GM21526 (cell line): ENCODE data around the gene FAM53A.
"Not testable (repeated sequence)": the region's sequence is repeated elsewhere in the genome, so short reads cannot be mapped to it uniquely, and the experiment has no call there.

Experiments
- ATAC-seq: cut with Tn5 transposase; IDR thresholded peaks from one replicate; pipeline ENCODE4 v1.9.1; 2021; ENCODE audit warnings: moderate library complexity; ENCODE audit not compliant: unreplicated experiment, low FRiP score

FAM53A gene

DNA sequence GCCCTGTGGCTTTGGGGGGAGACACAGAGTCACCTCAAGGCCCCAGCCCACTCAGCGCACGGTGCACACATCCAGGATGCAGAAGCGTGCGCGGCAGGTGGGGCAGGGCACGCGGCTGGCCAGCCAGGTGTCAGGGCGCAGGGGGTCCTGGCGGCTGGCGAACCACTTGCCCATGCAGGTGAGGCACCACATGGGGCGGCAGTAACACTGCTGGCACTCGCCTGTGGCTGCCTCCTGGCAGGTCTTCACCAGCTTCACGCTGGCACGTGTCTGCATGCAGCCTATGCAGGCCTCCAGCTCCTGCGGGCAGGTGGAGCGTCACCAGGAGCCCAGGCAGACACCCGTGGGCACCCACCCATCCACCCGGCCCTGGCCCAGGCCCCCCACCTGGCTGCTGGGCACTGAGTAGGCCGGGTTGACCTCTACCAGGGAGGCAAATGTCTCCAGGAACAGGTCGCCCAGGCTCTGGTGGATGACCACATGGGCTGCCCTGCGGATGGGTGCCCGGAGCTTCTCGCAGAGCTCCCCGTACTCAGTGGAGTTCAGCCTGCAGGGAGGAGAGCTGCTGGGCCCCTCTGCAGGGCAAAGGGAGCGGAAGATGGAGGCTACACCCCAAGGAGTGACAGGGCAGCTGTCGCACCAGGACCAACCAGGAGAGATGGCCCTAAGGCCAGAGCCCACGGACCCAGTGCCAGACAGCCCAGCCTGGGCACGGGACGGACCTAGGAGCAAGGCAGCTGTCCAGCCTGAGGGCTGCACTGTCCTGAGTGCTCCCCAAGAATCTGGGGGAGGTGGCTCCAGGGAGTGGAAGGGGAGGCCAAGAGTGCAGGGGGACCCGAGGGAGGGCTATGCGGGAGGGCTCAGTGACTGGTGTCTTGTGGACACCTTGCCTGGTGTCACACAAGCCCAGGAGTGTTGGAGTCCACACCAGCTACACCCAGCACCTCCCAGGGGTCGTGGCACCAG, 33.3 kb upstream of the FAM53A start:
- ATAC-seq, result no peak

DNA sequence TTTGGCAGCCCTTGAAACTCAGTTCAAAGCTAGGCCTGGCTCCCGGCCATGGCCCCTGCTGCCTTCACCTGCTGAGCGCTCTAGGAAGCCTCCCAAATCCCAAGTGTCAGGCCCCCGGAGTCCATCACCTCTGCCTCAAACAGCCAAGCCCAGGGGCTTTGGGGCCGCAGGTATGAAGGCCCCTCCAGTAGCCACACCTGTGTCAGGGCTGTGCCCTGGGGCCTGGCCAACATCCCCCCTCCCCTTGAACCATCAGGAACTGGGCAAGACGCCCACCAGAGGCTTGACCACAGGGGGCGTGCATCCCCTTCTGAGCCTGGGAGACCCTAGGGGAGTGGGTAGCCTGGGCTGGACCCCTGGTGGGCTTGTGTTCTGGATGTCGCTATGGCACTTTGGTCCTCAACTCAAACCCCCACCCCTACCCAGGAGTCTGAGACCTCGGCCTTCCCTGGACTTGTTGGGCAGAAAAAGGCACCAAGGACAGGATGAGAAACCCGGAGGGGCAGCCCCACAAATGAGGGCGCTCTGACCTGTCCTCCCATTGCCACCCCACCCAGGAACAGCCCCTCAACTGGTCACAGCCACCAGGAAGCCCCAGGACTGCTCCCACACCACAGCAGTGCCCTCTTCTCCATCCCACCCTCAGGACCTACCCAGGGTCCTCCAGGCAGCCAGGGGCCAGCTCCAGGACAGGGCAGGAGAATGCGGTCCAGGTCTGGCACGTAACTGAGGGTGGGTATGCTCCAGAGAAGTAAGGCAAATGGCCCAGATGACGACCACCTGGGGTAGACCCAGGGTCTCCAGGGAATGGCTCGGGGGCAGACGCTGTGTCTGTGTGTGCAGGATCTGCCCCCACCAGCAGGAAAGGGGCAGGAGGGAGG, 32.2 kb upstream of the FAM53A start:
- ATAC-seq, result no peak

DNA sequence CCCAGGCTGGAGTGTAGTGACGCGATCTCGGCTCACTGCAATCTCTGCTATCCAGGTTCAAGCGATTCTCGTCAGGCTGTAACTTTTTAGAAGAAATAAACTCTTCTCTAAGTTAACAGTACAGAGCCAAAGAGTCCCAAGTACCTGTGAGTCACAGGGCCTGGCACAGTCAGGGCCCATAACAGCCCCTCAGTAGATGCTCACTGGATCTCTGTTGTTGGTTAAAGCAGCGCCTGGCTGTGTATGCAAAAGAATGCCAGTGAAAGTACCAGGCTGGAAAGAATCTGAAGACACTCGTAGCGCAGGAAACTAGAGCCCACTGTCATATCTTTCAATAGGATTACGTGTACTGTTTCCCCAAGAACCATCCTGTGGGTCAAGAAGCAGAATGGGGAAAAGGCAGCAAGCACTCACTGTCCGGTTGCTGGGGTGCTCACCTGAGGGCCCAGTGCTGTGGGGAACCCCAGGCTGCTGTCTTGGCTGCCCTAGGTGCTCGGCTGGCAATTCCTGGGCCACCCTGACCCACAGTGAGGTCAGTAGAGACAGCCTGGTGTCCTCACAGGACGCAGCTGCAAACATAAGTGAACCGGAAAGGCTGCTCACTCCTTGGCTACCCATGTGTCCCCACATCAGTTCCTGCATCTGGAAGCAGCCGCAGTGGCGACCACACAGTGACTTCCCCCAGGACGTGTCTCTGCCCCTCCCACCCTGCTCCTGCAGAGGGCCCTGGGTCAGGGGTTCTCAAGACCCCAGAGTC, 31.1 kb upstream of the FAM53A start:
- no peak for ATAC-seq

DNA sequence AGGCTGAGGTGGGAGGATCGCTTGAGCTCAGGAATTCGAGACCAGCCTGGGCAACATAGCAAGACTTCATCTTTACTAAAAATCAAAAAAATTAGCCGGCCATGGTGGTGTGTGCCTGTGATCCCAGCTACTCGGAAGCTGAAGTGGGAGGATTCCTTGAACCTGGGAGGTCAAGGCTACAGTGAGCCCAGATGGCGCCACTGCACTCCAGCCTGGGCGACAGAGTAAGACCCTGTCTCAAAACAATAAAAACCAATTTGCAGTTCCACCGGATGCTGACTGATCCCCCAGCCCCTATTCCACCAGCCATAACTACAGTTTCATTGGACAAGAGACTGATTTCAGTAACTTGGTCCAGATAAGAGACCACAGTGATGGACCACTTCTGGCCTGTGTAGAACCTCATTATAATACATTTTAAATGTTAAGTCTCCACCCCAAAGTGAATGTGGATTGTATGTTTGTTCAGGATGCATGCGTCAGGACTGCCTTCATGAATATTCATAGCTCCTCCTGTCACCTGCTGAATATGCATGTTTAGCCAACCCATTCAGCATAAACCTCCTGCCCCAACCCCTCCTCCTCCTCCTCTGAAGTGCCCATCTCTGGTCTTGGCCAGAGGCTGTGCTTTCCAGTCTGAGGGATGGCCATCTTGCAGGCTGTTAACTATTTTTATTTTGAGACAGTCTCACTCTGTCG, 30.3 kb upstream of the FAM53A start:
- ATAC-seq, result no peak

DNA sequence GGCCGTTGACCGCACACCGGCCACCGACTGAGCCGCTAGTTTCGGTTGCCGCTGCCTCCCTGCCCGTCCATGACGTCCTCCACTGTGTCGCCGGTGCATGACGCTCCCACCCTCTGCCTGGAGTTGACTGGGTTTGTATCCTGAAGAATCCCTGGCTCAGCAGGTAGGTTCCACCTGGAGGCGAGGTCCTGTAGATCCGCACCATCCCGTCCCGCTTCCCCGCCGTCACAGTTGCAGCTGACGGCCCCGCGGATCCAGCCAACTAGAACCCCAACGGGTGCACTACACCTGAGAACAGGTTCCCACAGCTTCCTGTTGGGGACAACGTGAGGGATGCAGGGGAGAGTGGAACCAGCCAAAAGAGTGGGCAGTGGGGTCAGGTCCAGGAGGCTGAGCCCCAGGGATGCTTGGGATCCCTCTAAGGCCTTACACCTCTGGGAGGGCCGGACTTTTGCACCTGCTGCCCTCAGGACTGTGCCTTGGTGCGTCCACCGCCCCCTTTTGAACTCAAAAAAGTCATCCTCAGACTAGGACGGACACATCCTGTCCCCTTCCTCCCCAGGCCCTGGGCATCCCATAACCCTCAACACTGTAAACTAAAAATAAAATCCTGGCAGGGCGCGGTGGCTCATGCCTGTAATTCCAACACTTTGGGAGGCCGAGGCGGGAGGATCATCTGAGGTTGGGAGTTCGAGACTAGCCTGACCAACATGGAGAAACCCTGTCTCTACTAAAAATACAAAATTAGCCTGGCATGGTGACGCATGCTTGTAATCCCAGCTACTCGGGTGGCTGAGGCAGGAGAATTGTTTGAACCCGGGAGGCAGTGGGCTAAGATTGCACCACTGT, 29.1 kb upstream of the FAM53A start:
- ATAC-seq, result no peak

- peak; percentile 78 for ATAC-seq
Observed at GRCh38 chr4:1712216-1713002, 28.3 kb upstream of the FAM53A start, which contains the start of gene SLBP. Gene SLBP (minus strand): TSS chr4:1712319. CDS start chr4:1712188, 131 bp downstream.

GRCh38 chr4:1711571-1712215, 27.6 kb upstream of the FAM53A start:
- peak; percentile 1 for ATAC-seq

- no peak for ATAC-seq
Observed at GRCh38 chr4:1711055-1711570, 27.0 kb upstream of the FAM53A start.

GRCh38 chr4:1708581-1708980, 24.5 kb upstream of the FAM53A start:
- no peak for ATAC-seq

DNA sequence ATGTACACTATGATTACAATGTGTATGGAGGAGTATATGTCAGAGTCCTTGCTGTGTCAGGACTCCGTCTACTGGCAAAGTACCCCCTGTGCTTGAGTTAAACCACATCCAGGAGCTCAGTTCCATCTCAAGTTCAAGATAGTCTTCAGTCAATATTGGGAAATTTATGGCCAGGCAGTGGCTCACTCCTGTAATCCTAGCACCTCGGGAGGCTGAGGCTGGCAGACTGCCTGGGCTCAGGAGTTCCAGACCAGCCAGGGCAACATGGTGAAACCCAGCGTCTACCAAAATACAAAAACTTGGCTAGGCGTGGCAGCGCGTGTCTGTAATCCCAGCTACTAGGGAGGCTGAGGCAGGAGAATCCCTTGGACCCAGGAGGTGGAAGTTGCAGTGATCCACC, 22.2 kb upstream of the FAM53A start:
- ATAC-seq, result no peak

DNA sequence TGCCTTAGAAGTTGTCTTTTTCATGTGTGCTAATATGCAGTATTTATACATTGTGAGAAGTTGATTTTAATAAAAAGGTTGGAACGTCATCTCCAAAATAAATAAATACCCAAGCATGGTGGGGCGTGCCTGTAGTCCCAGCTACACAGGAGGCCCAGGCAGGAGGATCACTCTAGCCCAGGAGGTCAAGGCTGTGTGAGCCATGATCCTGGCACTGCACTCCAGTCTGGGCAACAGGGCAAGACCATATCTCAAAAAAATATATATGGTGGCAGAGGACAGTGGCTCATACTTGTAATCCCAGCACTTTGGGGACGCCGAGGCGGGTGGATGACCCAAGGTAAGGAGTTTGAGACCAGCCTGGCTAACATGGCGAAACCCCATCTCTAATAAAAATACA, 21.6 kb upstream of the FAM53A start:
- ATAC-seq, result no peak

GRCh38 chr4:1703867-1704266, 19.8 kb upstream of the FAM53A start:
- no peak for ATAC-seq

GRCh38 chr4:1701671-1702070, 17.6 kb upstream of the FAM53A start:
- not testable (repeated sequence) for ATAC-seq

- no peak for ATAC-seq
Observed at GRCh38 chr4:1695913-1696312, 11.8 kb upstream of the FAM53A start.

DNA sequence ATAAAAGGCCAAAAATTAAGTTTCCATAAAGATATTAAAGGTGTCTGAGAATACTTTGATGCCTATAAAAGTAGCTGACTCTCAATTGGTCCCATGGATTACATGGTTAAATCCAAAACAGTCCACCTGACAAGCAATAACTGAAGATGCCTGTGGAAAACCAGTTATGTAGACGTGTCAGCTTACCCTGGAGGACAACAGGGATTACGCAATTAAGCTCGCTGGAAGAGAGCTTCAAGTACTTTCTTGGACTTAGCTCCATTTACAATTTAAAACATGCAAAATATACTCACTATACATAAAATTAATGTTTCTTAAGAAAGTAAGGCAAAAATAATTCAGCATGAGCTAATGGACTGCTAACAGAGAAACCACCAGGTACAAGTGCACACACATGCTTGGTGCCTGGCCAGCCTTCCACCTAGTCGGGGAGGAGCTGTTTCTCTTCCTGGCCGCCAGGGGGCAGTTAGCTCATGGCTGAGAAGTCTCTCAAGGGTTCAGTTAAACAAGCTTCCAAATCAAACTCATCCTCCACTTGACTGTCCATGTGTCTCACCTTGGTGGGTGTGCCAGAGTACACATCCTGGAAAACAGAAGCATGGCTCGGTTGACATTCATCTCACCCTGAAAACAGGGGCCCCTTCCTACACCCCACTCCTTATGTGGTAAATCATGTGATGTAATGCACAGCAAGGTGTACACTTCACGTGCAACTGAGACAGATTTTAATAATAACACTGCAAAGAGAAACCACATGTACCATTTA, 9.2 kb upstream of the FAM53A start:
- ATAC-seq, result no peak

- no peak for ATAC-seq
Observed at GRCh38 chr4:1691737-1692373, 7.7 kb upstream of the FAM53A start.
